ENCODE measurements around the gene MTMR4. TPM values are rescaled to one million over a fixed set of nuclear protein-coding genes. Genes with fewer than 3 reads are reported as not detected.
A peak's percentile ranks its signal among the peaks of the same experiment; 100 is the strongest.

Gene MTMR4
- total and polyA plus RNA-seq, 7 experiments from 2014 or later: 19.4 to 71.3 (median 47.8) TPM

DNA sequence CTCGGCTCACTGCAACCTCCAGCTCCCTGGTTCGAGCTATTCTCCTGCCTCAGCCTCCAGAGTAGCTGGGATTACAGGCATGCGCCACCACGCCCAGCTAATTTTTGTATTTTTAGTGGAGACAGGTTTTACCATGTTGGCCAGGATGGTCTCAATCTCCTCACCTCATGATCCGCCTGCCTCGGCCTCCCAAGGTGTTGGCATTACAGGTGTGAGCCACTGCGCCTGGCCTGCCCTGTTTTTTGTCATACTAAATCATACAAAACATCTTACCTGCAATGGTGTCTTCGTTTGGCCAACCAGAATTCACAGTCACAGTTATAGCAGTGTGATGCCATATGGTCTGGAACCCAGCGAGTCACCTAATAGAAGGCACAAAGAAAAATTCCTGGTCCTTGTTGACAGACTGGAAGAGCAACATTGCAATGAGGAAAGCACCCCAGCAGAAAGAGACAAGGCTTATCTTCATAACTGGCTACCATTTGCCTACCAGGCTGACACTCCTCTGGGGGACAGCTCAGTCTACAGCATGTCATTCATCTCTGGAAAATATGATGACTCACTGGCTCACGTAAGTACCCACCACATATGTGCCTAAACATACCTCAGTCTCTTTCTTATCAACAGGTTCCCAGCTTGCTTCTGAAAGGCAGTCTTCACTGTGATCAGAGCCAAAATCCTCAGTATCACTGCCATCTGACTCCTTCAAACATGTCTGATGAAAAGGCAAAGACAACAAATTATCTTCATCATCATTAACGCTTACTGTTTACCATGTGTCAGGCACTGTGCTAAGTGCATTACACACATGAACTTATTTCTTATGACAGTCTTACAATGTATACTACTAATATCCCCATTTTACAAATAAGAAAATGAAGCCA lies 22.0 kb downstream of the MTMR4 start:
- no peaks in the 10 kb centered on the region for H3K9me3 ChIP-seq (ENCODE audit: control insufficient read depth in 2 of 3, low read length in 3 of 3)
- H3K4me1 ChIP-seq (ENCODE audit: control insufficient read depth in 2 of 2, insufficient read depth in 2 of 2, low read length in 2 of 2): peaks cover 0 to under 1% of the 10 kb centered on the region in 2 donors
- H3K36me3 ChIP-seq (ENCODE audit: control insufficient read depth in 2 of 3, insufficient read depth in 3 of 3, low read length in 3 of 3): peaks cover 13 to 70% (median 19%) of the 10 kb centered on the region in 3 experiments
- Mint-ChIP-seq H3K27ac (no peak overlapping the region), H3K27me3 (no peaks in the 10 kb centered on the region), H3K4me3 (no peak overlapping the region), H3K36me3 (peaks cover 20 to 55% (median 33%) of the 10 kb centered on the region in 5 donors), H3K9me3 (peaks cover 0 to 2% (median 0%) of the 10 kb centered on the region in 11 donors), H3K4me1 (peaks cover 6 to 18% (median 13%) of the 10 kb centered on the region in 7 donors)
- no peak overlapping the region for H3K4me3 ChIP-seq (ENCODE audit: low read length)
- POLR2A ChIA-PET: no interaction called here
- intact Hi-C loops (cut with micrococcal nuclease): no loop called here
- H3K27ac ChIP-seq (ENCODE audit: low read depth, low read length): no peak overlapping the region
- CTCF ChIA-PET: interaction anchor here (0.6 kb wide), 2 partner anchors 8 to 10 kb away, joined by 3 read pairs; no protein-coding TSS in a partner anchor
- ATAC-seq (no peak), DNase-seq (no peak)
- no peaks in the 10 kb centered on the region for H3K27me3 ChIP-seq (ENCODE audit: control insufficient read depth in 2 of 2, insufficient read depth in 2 of 2, low read length in 2 of 2)

DNA sequence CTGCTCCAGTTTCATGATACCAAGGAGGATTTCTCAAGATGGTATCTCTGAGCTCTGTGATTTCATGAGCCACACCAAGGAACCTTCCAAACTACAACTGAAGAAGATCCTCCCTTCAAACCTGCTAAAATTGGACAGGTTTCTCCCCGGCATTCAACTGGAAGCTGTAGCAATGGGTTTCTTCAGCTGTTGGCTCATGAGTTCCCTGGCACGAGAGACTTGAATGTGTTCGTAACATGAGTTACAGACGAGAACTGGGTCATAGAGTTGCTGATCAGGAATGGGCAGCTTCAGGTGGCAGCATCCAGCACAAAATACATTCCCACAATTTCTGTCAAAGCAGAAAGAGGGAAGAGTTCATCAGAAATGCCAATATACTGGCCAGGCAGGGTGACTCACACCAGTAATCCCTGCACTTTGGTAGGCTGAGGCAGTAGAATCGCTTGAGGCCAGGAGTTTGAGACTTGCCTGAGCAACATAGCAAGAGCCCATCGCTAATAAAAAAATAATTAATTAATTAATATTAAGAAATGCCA lies 22.9 kb downstream of the MTMR4 start:
- POLR2A ChIA-PET: no interaction called here
- Mint-ChIP-seq H3K27ac (peak overlapping the region in 1 of 9 donors; percentile 7), H3K4me1 (peaks cover 6 to 17% (median 15%) of the 10 kb centered on the region in 7 donors)

DNA sequence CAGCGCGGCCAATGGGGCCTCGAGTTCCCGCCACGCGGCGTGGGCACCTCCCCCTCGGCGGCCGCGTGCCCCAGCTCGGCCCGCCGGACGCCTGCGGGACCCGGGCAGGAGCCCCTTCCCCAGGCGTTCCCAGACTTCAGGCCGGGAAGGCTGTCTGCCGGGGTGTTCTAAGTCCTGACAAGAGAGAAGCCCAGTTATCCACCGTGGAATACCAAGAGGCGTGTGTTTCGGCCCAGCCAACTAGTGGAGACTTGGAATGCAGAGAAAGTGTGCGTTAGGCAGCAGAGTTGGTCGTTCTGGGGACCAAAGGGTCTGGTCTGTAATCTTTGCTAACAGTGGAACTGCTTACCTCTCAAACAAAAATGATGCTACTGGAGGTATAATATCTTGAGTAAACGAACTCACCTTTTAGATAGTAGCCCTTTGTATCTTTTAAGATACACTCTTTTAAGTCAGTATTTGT lies 26.0 kb downstream of the MTMR4 start:
- POLR2A ChIA-PET: interaction anchor here (0.8 to 2.2 kb wide), 7 partner anchors 21 to 618 kb away, joined by 3 to 14 read pairs (median 3); partner anchors contain the start of genes MTMR4 and TRIM37
- Mint-ChIP-seq H3K36me3 (peaks cover 4 to 28% (median 14%) of the 10 kb centered on the region in 5 donors), H3K27ac (peak overlapping the region in 6 of 9 donors; percentile 5 to 83 (median 52)), H3K27me3 (no peaks in the 10 kb centered on the region), H3K4me1 (peaks cover 0 to 29% (median 17%) of the 10 kb centered on the region in 7 donors), H3K4me3 (peak overlapping the region; percentile 30 to 75 (median 54)), H3K9me3 (no peaks in the 10 kb centered on the region)
- DNase-seq (no peak), ATAC-seq (no peak)
- Histone ChIP-seq H3K27me3 (ENCODE audit: control insufficient read depth in 2 of 2, insufficient read depth in 2 of 2, low read length in 2 of 2) (no peaks in the 10 kb centered on the region), H3K36me3 (ENCODE audit: control insufficient read depth in 2 of 3, insufficient read depth in 3 of 3, low read length in 3 of 3) (peaks cover 5 to 32% (median 12%) of the 10 kb centered on the region in 3 experiments), H3K27ac (ENCODE audit: low read depth, low read length) (no peak overlapping the region), H3K4me3 (ENCODE audit: low read length) (no peak overlapping the region), H3K9me3 (ENCODE audit: control insufficient read depth in 2 of 3, low read length in 3 of 3) (no peaks in the 10 kb centered on the region), H3K4me1 (ENCODE audit: control insufficient read depth in 2 of 2, insufficient read depth in 2 of 2, low read length in 2 of 2) (peaks cover 5 to 10% of the 10 kb centered on the region in 2 donors)
- intact Hi-C loops (cut with micrococcal nuclease): loop anchor here in 1 of 2 donors (1.0 kb wide), 1 partner anchor 26 kb away; the partner anchor contains the start of gene MTMR4
- CTCF ChIA-PET: interaction anchor here (0.8 to 1.9 kb wide), 7 partner anchors 12 to 240 kb away, joined by 3 to 20 read pairs (median 4); partner anchors contain the start of gene MTMR4

More for the DNA sequence above, 22.9 kb downstream of the MTMR4 start:
- H3K9me3 Mint-ChIP-seq: peaks cover 0 to 2% (median 0%) of the 10 kb centered on the region in 11 donors
- Histone ChIP-seq H3K4me3 (ENCODE audit: low read length) (no peak overlapping the region), H3K4me1 (ENCODE audit: control insufficient read depth in 2 of 2, insufficient read depth in 2 of 2, low read length in 2 of 2) (peaks cover 5 to 8% of the 10 kb centered on the region in 2 donors), H3K9me3 (ENCODE audit: control insufficient read depth in 2 of 3, low read length in 3 of 3) (no peaks in the 10 kb centered on the region), H3K27me3 (ENCODE audit: control insufficient read depth in 2 of 2, insufficient read depth in 2 of 2, low read length in 2 of 2) (no peaks in the 10 kb centered on the region), H3K36me3 (ENCODE audit: control insufficient read depth in 2 of 3, insufficient read depth in 3 of 3, low read length in 3 of 3) (peaks cover 12 to 61% (median 19%) of the 10 kb centered on the region in 3 experiments), H3K27ac (ENCODE audit: low read depth, low read length) (no peak overlapping the region)
- no peak for DNase-seq
- no peaks in the 10 kb centered on the region for H3K27me3 Mint-ChIP-seq
- no peak for ATAC-seq
- peaks cover 20 to 50% (median 29%) of the 10 kb centered on the region in 5 donors for H3K36me3 Mint-ChIP-seq
- no peak overlapping the region for H3K4me3 Mint-ChIP-seq
- intact Hi-C loops (cut with micrococcal nuclease): no loop called here
- CTCF ChIA-PET: interaction anchor here (1.4 kb wide), 1 partner anchor 176 kb away, joined by 4 read pairs; no protein-coding TSS in a partner anchor

DNA sequence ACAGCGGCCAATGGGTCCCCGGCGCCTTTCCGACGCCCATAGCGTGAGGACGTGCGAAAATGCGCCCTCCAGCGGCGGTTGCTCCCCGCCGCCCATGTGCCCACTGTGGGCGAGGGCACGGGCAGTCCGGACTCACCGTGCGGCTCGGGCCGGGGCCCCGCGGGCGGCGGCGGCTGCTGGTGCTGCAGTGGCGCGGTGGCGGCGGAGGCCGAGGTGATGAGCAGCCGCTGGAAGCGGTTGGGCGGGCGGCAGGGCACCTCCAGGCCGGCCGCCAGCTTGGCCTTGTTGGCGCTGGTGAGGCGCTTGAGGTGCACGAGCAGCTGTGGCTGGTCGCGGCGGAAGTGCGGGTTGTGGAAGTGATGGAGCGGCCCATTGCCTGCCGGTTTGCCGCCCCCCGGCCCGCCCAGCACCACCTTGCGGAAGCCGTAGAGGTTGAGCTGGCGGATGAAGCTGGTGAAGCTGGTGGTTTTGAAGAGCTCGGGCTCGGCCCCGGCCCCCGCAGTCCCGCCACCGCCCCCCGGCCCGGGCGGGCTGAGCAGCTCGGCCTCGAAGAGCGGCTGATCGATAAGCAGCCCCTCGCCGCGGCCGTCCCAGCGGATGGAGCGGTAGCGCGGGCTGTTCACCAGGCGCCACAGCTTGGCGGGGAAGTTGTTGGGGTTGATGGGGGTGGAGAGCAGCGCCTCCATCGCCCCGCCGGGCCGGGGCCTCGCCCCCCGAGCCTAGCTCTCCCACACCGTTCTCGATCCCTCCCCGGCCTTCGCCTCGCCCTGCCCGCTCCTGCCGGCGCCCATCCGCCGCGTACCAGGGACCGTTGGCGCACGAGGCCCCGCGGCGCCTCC lies 26.6 kb downstream of the MTMR4 start, which contains the start of gene HSF5:
TSS of gene HSF5 (minus strand) at position 820 of the 839 bp plus-strand sequence. CDS start at position 686, 134 bp downstream.
- Mint-ChIP-seq H3K4me3 (peak within 1 kb of the TSS; percentile 50 to 79 (median 69)), H3K36me3 (peaks cover 4 to 23% (median 14%) of the 10 kb centered on the region in 5 donors), H3K27ac (peak within 1 kb of the TSS in 7 of 9 donors; percentile 45 to 83 (median 57)), H3K9me3 (no peaks in the 10 kb centered on the region), H3K27me3 (no peaks in the 10 kb centered on the region), H3K4me1 (peaks cover 0 to 35% (median 16%) of the 10 kb centered on the region in 7 donors)
- Histone ChIP-seq H3K36me3 (ENCODE audit: control insufficient read depth in 2 of 3, insufficient read depth in 3 of 3, low read length in 3 of 3) (peaks cover 0 to 26% (median 12%) of the 10 kb centered on the region in 3 experiments), H3K4me3 (ENCODE audit: low read length) (peak within 1 kb of the TSS; percentile 60), H3K4me1 (ENCODE audit: control insufficient read depth in 2 of 2, insufficient read depth in 2 of 2, low read length in 2 of 2) (peaks cover 5 to 10% of the 10 kb centered on the region in 2 donors), H3K27me3 (ENCODE audit: control insufficient read depth in 2 of 2, insufficient read depth in 2 of 2, low read length in 2 of 2) (no peaks in the 10 kb centered on the region), H3K27ac (ENCODE audit: low read depth, low read length) (peak within 1 kb of the TSS; percentile 60), H3K9me3 (ENCODE audit: control insufficient read depth in 2 of 3, low read length in 3 of 3) (no peaks in the 10 kb centered on the region)
- CTCF ChIA-PET: interaction anchor here (0.6 to 1.9 kb wide), 12 partner anchors 9 to 1388 kb away, joined by 3 to 20 read pairs (median 4); partner anchors contain the start of gene MTMR4
- ATAC-seq: peak; percentile 94
- DNase-seq: peak; percentile 60 to 85 (median 82)
- intact Hi-C loops (cut with micrococcal nuclease): loop anchor here in 1 of 2 donors (1.0 to 2.0 kb wide), 4 partner anchors 26 to 1403 kb away; partner anchors contain the start of genes AKAP1 and MTMR4
- POLR2A ChIA-PET: interaction anchor here (0.6 to 2.2 kb wide), 12 partner anchors 17 to 619 kb away, joined by 3 to 14 read pairs (median 3); partner anchors contain the start of genes MTMR4, SUPT4H1 and TRIM37

DNA sequence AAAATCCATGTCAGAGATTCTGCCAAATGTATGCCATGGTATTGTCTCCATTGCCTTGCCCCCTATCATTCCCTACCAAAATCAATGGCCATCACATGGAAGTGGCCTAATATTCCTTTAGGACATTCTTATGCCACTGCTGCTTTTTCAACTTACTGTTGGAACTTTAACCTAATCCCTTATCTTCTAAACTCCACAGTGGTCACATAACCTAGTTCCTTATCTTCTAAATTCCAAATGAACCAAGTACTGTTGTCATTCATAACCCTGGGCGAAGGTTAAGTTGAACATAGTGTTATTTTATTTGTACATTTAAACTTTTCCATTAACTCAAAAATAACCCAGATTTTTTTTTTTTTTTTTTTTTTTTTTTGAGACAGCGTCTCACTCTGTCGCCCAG lies 29.8 kb downstream of the MTMR4 start:
- H3K27ac Mint-ChIP-seq: no peak overlapping the region
- ChIA-PET POLR2A (no interaction called here), CTCF (no interaction called here)
- intact Hi-C loops (cut with micrococcal nuclease): no loop called here
- DNase-seq: no peak
- ATAC-seq: no peak
- peaks cover 0 to 35% (median 11%) of the 10 kb centered on the region in 7 donors for H3K4me1 Mint-ChIP-seq
- no peak overlapping the region for H3K4me3 ChIP-seq (ENCODE audit: low read length)
- H3K27ac ChIP-seq (ENCODE audit: low read depth, low read length): no peak overlapping the region
- H3K27me3 Mint-ChIP-seq: no peaks in the 10 kb centered on the region
- H3K36me3 Mint-ChIP-seq: peaks cover 3 to 19% (median 8%) of the 10 kb centered on the region in 5 donors
- H3K9me3 Mint-ChIP-seq: no peaks in the 10 kb centered on the region
- H3K9me3 ChIP-seq (ENCODE audit: control insufficient read depth in 2 of 3, low read length in 3 of 3): no peaks in the 10 kb centered on the region
- peaks cover 0 to 5% (median 3%) of the 10 kb centered on the region in 3 experiments for H3K36me3 ChIP-seq (ENCODE audit: control insufficient read depth in 2 of 3, insufficient read depth in 3 of 3, low read length in 3 of 3)
- no peak overlapping the region for H3K4me3 Mint-ChIP-seq
- H3K27me3 ChIP-seq (ENCODE audit: control insufficient read depth in 2 of 2, insufficient read depth in 2 of 2, low read length in 2 of 2): no peaks in the 10 kb centered on the region
- peaks cover 5 to 10% of the 10 kb centered on the region in 2 donors for H3K4me1 ChIP-seq (ENCODE audit: control insufficient read depth in 2 of 2, insufficient read depth in 2 of 2, low read length in 2 of 2)
